HUES64 (cell line): ENCODE data around the gene ZMAT3. TPM values are rescaled to one million over a fixed set of nuclear protein-coding genes. Genes with fewer than 3 reads are reported as not detected.
"Not testable (repeated sequence)": the region's sequence is repeated elsewhere in the genome, so short reads cannot be mapped to it uniquely, and the experiment has no call there.

Experiments
- H3K27ac ChIP-seq: 2 replicates; pipeline ENCODE4 v1.7.0; 2013; ENCODE audit warnings: low read depth, low read length, inconsistent platforms
- H3K27me3 ChIP-seq: 2 replicates; pipeline ENCODE4 v1.6.1; 2013; ENCODE audit warnings: mild to moderate bottlenecking, low read length; ENCODE audit not compliant: insufficient read depth
- H3K36me3 ChIP-seq: 2 replicates; pipeline ENCODE4 v1.6.1; 2013; ENCODE audit warnings: mild to moderate bottlenecking, low read length; ENCODE audit not compliant: insufficient read depth
- H3K4me1 ChIP-seq: 2 replicates; pipeline ENCODE4 v1.6.1; 2013; ENCODE audit warnings: mild to moderate bottlenecking, low read length, moderate library complexity; ENCODE audit not compliant: insufficient read depth
- H3K4me3 ChIP-seq: 2 replicates; pipeline ENCODE4 v1.5.1; 2013; ENCODE audit warnings: mild to moderate bottlenecking, low read length, moderate library complexity
- H3K9ac ChIP-seq: 2 replicates; pipeline ENCODE4 v1.6.1; 2013; ENCODE audit warnings: mild to moderate bottlenecking, low read depth, low read length
- H3K9me3 ChIP-seq: 2 replicates; pipeline ENCODE4 v1.6.1; 2013; ENCODE audit warnings: low read depth, low read length; ENCODE audit not compliant: insufficient read depth
- WGBS: fragments of 150-250, 120-280 bp; methylation state at CpG from one replicate; pipeline ENCODE4 v1.1.7; 2013; ENCODE audit warnings: missing lambda C conversion rate; 5-methylcytosine and 5-hydroxymethylcytosine counted together
- polyA plus RNA-seq, 2 experiments: library from polyadenylated mRNA; stranded (reverse); fragments of 50-300 nt; gene quantifications; one replicate each; pipeline ENCODE4 v1.2.3, GENCODE V29; 2013

Gene ZMAT3
- polyA plus RNA-seq (2013, experiment 1 of 2), result 7.2 TPM
- polyA plus RNA-seq (2013, experiment 2 of 2), result 8.1 TPM

DNA sequence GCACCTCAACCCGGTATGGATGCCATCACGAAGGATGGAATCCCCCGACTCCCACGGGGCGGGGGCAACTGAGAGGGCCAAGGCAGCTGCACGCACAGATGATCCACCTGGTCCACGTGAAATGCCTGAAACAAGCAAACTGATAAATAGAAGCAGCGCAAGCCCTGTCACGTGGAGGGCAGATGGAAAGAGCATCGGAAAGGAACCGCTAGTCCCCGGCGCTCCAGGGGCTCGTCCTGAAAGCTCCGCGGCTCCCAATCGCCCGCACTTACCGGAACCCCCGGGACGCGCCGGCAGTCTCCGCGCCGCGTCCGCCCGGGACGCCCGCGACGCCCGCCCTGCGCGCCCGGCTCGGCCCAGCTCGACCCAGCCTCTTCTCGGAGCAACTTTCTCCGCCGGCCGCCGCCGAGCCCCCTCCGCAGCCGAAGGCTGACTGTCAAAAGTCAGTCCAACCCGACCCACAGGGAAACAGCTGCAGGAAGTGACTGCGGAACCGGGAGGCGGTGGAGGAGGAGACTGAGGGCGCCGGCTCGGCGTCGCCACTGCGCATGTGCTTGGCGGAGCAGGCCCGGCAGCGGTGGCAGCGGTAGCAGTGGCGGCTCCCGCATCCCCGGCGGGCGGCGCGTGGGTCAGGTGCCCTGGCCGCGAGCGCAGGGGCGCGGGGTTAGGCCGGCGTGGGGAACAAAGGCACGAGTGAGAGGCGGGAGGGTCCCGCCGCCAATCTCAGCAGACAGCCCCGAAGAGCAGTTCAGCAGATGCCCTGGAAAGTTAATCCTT lies at the start of gene ZMAT3:
Gene ZMAT3, minus strand, starts transcription at position 487 of the 777 bp plus-strand sequence. CDS start 4,057 bp downstream, outside the sequence.
- Histone ChIP-seq H3K4me1 (peaks cover 10% of the 10 kb centered on the region), H3K9ac (peak within 1 kb of the TSS; percentile 71), H3K9me3 (no peaks in the 10 kb centered on the region), H3K4me3 (peak within 1 kb of the TSS; percentile 77), H3K36me3 (peaks cover 12% of the 10 kb centered on the region; the same call in 1 of the 2 replicates), H3K27ac (no peak within 1 kb of the TSS; the same call in 1 of the 2 replicates), H3K27me3 (peaks cover 9% of the 10 kb centered on the region; the same call in 1 of the 2 replicates)
- WGBS, result under 1% methylated on average over 80 of the region's 80 CpGs

- Histone ChIP-seq H3K9ac (no peak overlapping the region), H3K36me3 (no peaks in the 10 kb centered on the region), H3K27me3 (no peaks in the 10 kb centered on the region), H3K27ac (no peak overlapping the region), H3K4me3 (no peak overlapping the region), H3K4me1 (no peaks in the 10 kb centered on the region), H3K9me3 (peaks cover 8% of the 10 kb centered on the region; the same call in 1 of the 2 replicates)
- WGBS, result 86% methylated on average over 1 of the region's 2 CpGs
Observed at GRCh38 chr3:179116816-179117215, 45.2 kb upstream of the ZMAT3 start.

DNA sequence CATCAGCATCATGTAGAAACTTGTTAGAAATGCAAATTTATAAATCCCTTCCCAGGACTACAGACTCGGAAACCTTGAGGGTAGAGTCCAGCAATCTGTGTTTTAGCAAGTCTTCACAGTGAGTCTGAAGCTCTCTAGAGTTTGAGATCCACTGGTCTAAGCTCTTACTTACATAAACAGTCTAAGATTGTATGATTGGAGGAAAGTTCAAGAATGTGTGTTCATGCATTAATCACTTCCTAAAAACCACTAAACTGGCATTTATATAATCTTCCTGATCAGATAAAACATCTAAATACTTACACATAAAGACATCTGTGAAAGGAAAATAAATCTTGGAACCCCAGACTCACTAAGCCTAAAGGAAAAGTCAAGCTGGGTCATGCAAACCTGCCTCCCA lies 43.8 kb upstream of the ZMAT3 start:
- H3K4me3 ChIP-seq, H3K9me3 ChIP-seq, H3K27me3 ChIP-seq, H3K9ac ChIP-seq, H3K27ac ChIP-seq, H3K36me3 ChIP-seq, H3K4me1 ChIP-seq: not testable (repeated sequence)
- 76% methylated on average over 1 of the region's 1 CpG for WGBS

GRCh38 chr3:179113903-179114302 lies 42.3 kb upstream of the ZMAT3 start:
- Histone ChIP-seq H3K4me3 (no peak overlapping the region), H3K27ac (no peak overlapping the region), H3K4me1 (no peaks in the 10 kb centered on the region), H3K9me3 (peaks cover 8% of the 10 kb centered on the region; the same call in 1 of the 2 replicates), H3K36me3 (no peaks in the 10 kb centered on the region), H3K27me3 (no peaks in the 10 kb centered on the region), H3K9ac (no peak overlapping the region)
- WGBS, result 100% methylated on average over 2 of the region's 2 CpGs

GRCh38 chr3:179108086-179108485 lies 36.5 kb upstream of the ZMAT3 start:
- no CpG with 5 or more reads among the region's 1 CpG for WGBS
- Histone ChIP-seq H3K27ac (no peak overlapping the region), H3K27me3 (no peaks in the 10 kb centered on the region), H3K4me3 (no peak overlapping the region), H3K36me3 (no peaks in the 10 kb centered on the region), H3K4me1 (no peaks in the 10 kb centered on the region), H3K9me3 (no peaks in the 10 kb centered on the region), H3K9ac (no peak overlapping the region)

- H3K36me3 ChIP-seq, result no peaks in the 10 kb centered on the region
- no peaks in the 10 kb centered on the region for H3K9me3 ChIP-seq
- no peak overlapping the region for H3K4me3 ChIP-seq
- WGBS, result 94% methylated on average over 3 of the region's 3 CpGs
- H3K27ac ChIP-seq, result no peak overlapping the region
- H3K27me3 ChIP-seq, result no peaks in the 10 kb centered on the region
- H3K9ac ChIP-seq, result no peak overlapping the region
- no peaks in the 10 kb centered on the region for H3K4me1 ChIP-seq
Observed at GRCh38 chr3:179107617-179108016, 36.0 kb upstream of the ZMAT3 start.

- Histone ChIP-seq H3K9me3 (no peaks in the 10 kb centered on the region), H3K4me3 (no peak overlapping the region), H3K9ac (no peak overlapping the region), H3K36me3 (no peaks in the 10 kb centered on the region), H3K27me3 (no peaks in the 10 kb centered on the region), H3K27ac (no peak overlapping the region), H3K4me1 (no peaks in the 10 kb centered on the region)
- WGBS, result no CpG with 5 or more reads among the region's 1 CpG
Observed at GRCh38 chr3:179105881-179106280, 34.3 kb upstream of the ZMAT3 start.

GRCh38 chr3:179100652-179101051 lies 29.0 kb upstream of the ZMAT3 start:
- no peaks in the 10 kb centered on the region for H3K9me3 ChIP-seq
- H3K9ac ChIP-seq, result no peak overlapping the region
- no peaks in the 10 kb centered on the region for H3K36me3 ChIP-seq
- no peaks in the 10 kb centered on the region for H3K4me1 ChIP-seq
- no peak overlapping the region for H3K27ac ChIP-seq
- no peaks in the 10 kb centered on the region for H3K27me3 ChIP-seq
- no peak overlapping the region for H3K4me3 ChIP-seq

DNA sequence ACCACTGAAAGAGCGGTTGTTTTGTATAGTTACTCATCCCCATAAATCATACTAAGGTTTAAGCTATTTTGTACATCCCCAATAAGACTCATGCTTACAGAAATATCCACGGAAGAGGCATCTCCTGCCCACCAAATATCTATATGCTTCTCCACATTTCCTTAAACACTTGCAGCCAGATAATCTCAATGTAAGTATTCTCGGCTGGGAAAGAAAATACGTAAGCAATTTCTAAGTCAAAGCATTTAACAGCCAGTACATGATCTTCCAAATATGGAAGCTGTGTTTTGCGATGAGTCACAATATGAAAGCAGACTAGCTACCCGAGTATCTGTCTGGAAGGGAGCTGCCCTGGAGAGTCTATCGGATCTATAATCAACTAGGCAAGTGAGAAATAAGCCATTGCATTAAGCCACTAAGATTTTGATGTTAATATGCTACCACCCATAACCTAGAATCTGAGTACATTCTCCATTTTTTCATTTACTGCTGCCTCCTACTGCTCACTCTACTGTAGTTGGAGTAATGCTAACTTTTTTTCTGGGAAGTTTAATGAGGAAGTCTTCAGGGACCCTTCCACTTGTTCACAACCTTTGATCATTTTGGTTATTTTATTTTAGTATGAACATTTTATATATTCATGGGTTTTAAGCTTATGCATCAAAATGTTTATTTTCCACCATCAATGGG lies 26.9 kb upstream of the ZMAT3 start:
- Histone ChIP-seq H3K4me3 (no peak overlapping the region), H3K36me3 (no peaks in the 10 kb centered on the region), H3K4me1 (no peaks in the 10 kb centered on the region), H3K27me3 (no peaks in the 10 kb centered on the region), H3K9ac (no peak overlapping the region), H3K27ac (no peak overlapping the region), H3K9me3 (no peaks in the 10 kb centered on the region)
- 89% methylated on average over 7 of the region's 7 CpGs for WGBS

- Histone ChIP-seq H3K27ac (no peak overlapping the region), H3K36me3 (no peaks in the 10 kb centered on the region), H3K9ac (no peak overlapping the region), H3K27me3 (no peaks in the 10 kb centered on the region), H3K4me3 (no peak overlapping the region), H3K9me3 (no peaks in the 10 kb centered on the region), H3K4me1 (no peaks in the 10 kb centered on the region)
- WGBS, result no CpG with 5 or more reads among the region's 1 CpG
Observed at GRCh38 chr3:179093807-179094206, 22.2 kb upstream of the ZMAT3 start.

DNA sequence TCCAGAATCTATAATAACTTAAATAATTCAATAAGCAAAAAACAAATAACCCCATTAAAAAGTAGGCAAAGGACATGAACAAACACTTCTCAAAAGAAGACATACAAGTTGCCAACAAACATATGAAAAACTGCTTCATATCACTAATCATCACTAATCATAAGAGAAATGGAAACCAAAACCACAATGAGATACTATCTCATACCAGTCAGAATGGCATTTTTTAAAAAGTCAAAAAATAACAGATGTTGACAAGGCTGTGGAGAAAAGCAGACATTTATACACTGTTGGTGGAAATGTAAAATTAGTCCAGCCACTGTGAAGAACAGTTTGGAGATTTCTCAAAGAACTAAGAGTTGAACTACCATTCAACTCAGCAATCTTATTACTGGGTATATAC lies 19.5 kb upstream of the ZMAT3 start:
- Histone ChIP-seq H3K9ac (no peak overlapping the region), H3K27me3 (no peaks in the 10 kb centered on the region), H3K4me3 (no peak overlapping the region), H3K4me1 (no peaks in the 10 kb centered on the region), H3K36me3 (no peaks in the 10 kb centered on the region), H3K27ac (no peak overlapping the region), H3K9me3 (no peaks in the 10 kb centered on the region)
